ENCODE data around the gene CPLANE2.
A peak's percentile ranks its signal among the peaks of the same experiment; 100 is the strongest.

The CPLANE2 gene

GRCh38 chr1:16187748-16188401, 49.1 kb downstream of the CPLANE2 start:
- H3K4me3 ChIP-seq (ENCODE audit: low read depth, low read length) = no peak overlapping the region
- peak; percentile 85 for DNase-seq (ENCODE audit: low read depth)
- TF ChIP-seq CTCF (conservative IDR thresholded peaks at IDR 0.05; ENCODE audit: low read depth, low read length) = peak; percentile 99

- no peak overlapping the region for H3K4me3 ChIP-seq (ENCODE audit: low read depth, low read length)
- no peak for TF ChIP-seq CTCF (conservative IDR thresholded peaks at IDR 0.05; ENCODE audit: low read depth, low read length)
Measured at GRCh38 chr1:16186655-16187235, 50.2 kb downstream of the CPLANE2 start.

GRCh38 chr1:16184557-16185303, 52.3 kb downstream of the CPLANE2 start:
- DNase-seq (ENCODE audit: low read depth) = no peak
- no peak for TF ChIP-seq CTCF (conservative IDR thresholded peaks at IDR 0.05; ENCODE audit: low read depth, low read length)
- no peak overlapping the region for H3K4me3 ChIP-seq (ENCODE audit: low read depth, low read length)

More at GRCh38 chr1:16186655-16187235, 50.2 kb downstream of the CPLANE2 start:
- no peak for DNase-seq (ENCODE audit: low read depth)

- no peak overlapping the region for H3K4me3 ChIP-seq (ENCODE audit: low read depth, low read length)
- no peak for TF ChIP-seq CTCF (conservative IDR thresholded peaks at IDR 0.05; ENCODE audit: low read depth, low read length)
- DNase-seq (ENCODE audit: low read depth) = no peak
Measured at GRCh38 chr1:16183765-16184556, 53.0 kb downstream of the CPLANE2 start.

GRCh38 chr1:16183179-16183578, 53.8 kb downstream of the CPLANE2 start:
- H3K4me3 ChIP-seq (ENCODE audit: low read depth, low read length) = no peak overlapping the region
- DNase-seq (ENCODE audit: low read depth) = peak; percentile 50

More at GRCh38 chr1:16183179-16183578, 53.8 kb downstream of the CPLANE2 start:
- no peak for TF ChIP-seq CTCF (conservative IDR thresholded peaks at IDR 0.05; ENCODE audit: low read depth, low read length)

Measured in choroid plexus epithelial cell (primary cell).